B cell (primary cell): Measurements from ENCODE around the gene TMEM97. TPM values are rescaled to one million over a fixed set of nuclear protein-coding genes. Genes with fewer than 3 reads are reported as not detected.

Experiments
- ATAC-seq: fragments of 200-7000 bp; cut with Tn5 transposase; one replicate; pipeline ENCODE4 v1.10.0; 2021; ENCODE audit warnings: low read depth, mild to moderate bottlenecking, moderate number of reproducible peaks, moderate library complexity
- CTCF ChIA-PET: fragments of 350-600 bp; sonication (Branson Sonifier 250); formaldehyde crosslinking; loops from one replicate; lab custom pipeline; 2021; ENCODE audit warnings: antibody characterized with exemption, inconsistent platforms; lab: Charles Lee
- POLR2A ChIA-PET: fragments of 350-600 bp; sonication (Branson Sonifier 250); formaldehyde crosslinking; loops from one replicate; lab custom pipeline; 2021; ENCODE audit warnings: antibody characterized with exemption; lab: Charles Lee
- DNase-seq: peaks from one replicate; pipeline ENCODE4 v3.0.0; 2013
- H2AFZ ChIP-seq: 2 replicates; pipeline ENCODE4 v1.6.1; 2012; ENCODE audit warnings: mild to moderate bottlenecking, low read depth, low read length; ENCODE audit not compliant: insufficient read depth, poor library complexity, severe bottlenecking
- H3K27ac ChIP-seq, 2 donors: 1 replicate in 1 of 2; 2 replicates in 1 of 2; pipeline ENCODE4 v1.5.1; 2012 to 2013; ENCODE audit warnings: low read length in 2 of 2, mild to moderate bottlenecking in 2 of 2, moderate library complexity in 1 of 2
- H3K27me3 ChIP-seq, 4 experiments: fragments of 200-600 bp in 1 of 4; sonication (generic) in 1 of 4; replicated peaks in 1 of 4; 1 replicate in 2 of 4; 2 replicates in 2 of 4; pipeline versions ENCODE4 v1.6.1 to v1.7.0; 2013 to 2016; ENCODE audit warnings: low read length in 3 of 4, mild to moderate bottlenecking in 2 of 4, mixed read lengths in 1 of 4, moderate library complexity in 1 of 4; ENCODE audit not compliant: insufficient read depth in 4 of 4, control insufficient read depth in 3 of 4; ENCODE audit errors: control extremely low read depth in 1 of 4
- H3K36me3 ChIP-seq, 2 experiments: replicated peaks in 1 of 2; 1 replicate in 1 of 2; 2 replicates in 1 of 2; pipeline versions ENCODE4 v1.6.1 to v1.7.1; 2013; ENCODE audit warnings: low read length in 1 of 2; ENCODE audit not compliant: insufficient read depth in 2 of 2, control insufficient read depth in 1 of 2; ENCODE audit errors: control extremely low read depth in 1 of 2, extremely low read depth in 1 of 2
- H3K4me1 ChIP-seq, 2 donors: fragments of 200-600 bp in 1 of 2; sonication (generic) in 1 of 2; 1 replicate in 1 of 2; 2 replicates in 1 of 2; pipeline versions ENCODE4 v1.5.1 to v1.6.1; 2013 to 2017; ENCODE audit warnings: low read length in 2 of 2; ENCODE audit not compliant: control insufficient read depth in 2 of 2, insufficient read depth in 2 of 2
- H3K4me2 ChIP-seq: replicated peaks from 2 replicates; pipeline ENCODE3; 2012; ENCODE audit warnings: mild to moderate bottlenecking, low read depth, low read length; ENCODE audit not compliant: poor library complexity, severe bottlenecking
- H3K4me3 ChIP-seq, 5 experiments: fragments of 200-600 bp in 1 of 5; sonication (generic) in 1 of 5; 1 replicate in 3 of 5; 2 replicates in 2 of 5; pipeline versions ENCODE4 v1.5.1 to v1.7.0; 2011 to 2016; ENCODE audit warnings: low read length in 4 of 5, mild to moderate bottlenecking in 4 of 5, low read depth in 2 of 5, control low read depth in 1 of 5, moderate library complexity in 1 of 5; ENCODE audit not compliant: insufficient read depth in 1 of 5; ENCODE audit errors: control extremely low read depth in 1 of 5, extremely low read depth in 1 of 5
- H3K79me2 ChIP-seq: fragments of 200-600 bp; sonication (generic); one replicate; pipeline ENCODE4 v1.6.0; 2016; ENCODE audit warnings: low read length; ENCODE audit not compliant: control insufficient read depth, insufficient read depth
- H3K9ac ChIP-seq: fragments of 200-600 bp; sonication (generic); 2 replicates; pipeline ENCODE4 v1.6.1; 2017; ENCODE audit warnings: mild to moderate bottlenecking, low read length, moderate library complexity
- H3K9me3 ChIP-seq, 3 donors: one replicate each; pipeline versions ENCODE4 v1.6.1 to v1.7.1; 2013; ENCODE audit warnings: low read length in 2 of 3; ENCODE audit not compliant: control insufficient read depth in 2 of 3, insufficient read depth in 1 of 3; ENCODE audit errors: control extremely low read depth in 1 of 3
- H4K20me1 ChIP-seq: 2 replicates; pipeline ENCODE4 v1.6.0; 2012; ENCODE audit warnings: mild to moderate bottlenecking, low read length; ENCODE audit not compliant: insufficient read depth, control insufficient read depth, poor library complexity, severe bottlenecking
- H3K27ac Mint-ChIP-seq: one replicate; pipeline ENCODE4 v1.8.0; 2021; ENCODE audit warnings: mixed read lengths
- H3K27me3 Mint-ChIP-seq: one replicate; pipeline ENCODE4 v1.8.0; 2021; ENCODE audit warnings: mixed read lengths
- H3K4me1 Mint-ChIP-seq: one replicate; pipeline ENCODE4 v1.8.0; 2021; ENCODE audit warnings: mixed read lengths
- H3K4me3 Mint-ChIP-seq: one replicate; pipeline ENCODE4 v1.8.0; 2021; ENCODE audit warnings: mixed read lengths
- H3K9me3 Mint-ChIP-seq: one replicate; pipeline ENCODE4 v1.8.0; 2022; ENCODE audit warnings: mixed read lengths; ENCODE audit not compliant: insufficient read depth
- CTCF ChIP-seq: fragments of 200-600 bp; IDR thresholded peaks from one replicate; pipeline ENCODE4 v1.8.0; 2022; ENCODE audit warnings: antibody characterized with exemption, mild to moderate bottlenecking
- EZH2 ChIP-seq: IDR thresholded peaks from 2 replicates; pipeline ENCODE4 v1.6.1; 2012; ENCODE audit warnings: borderline replicate concordance, low read depth, mild to moderate bottlenecking, moderate library complexity, low read length; ENCODE audit not compliant: insufficient read depth, poor library complexity, severe bottlenecking
- WGBS: methylation state at CpG from one replicate; pipeline ENCODE4 v1.1.5; 2013; ENCODE audit warnings: missing lambda C conversion rate; ENCODE audit not compliant: insufficient coverage; 5-methylcytosine and 5-hydroxymethylcytosine counted together
- intact Hi-C: fragments of 100-400 bp; cut with micrococcal nuclease; formaldehyde crosslinking; loops from one replicate; pipeline ENCODE4 v1.10.0; 2022
- polyA plus RNA-seq: library from polyadenylated mRNA; depleted of rRNA; stranded (reverse); fragments of >200 nt; gene quantifications from 2 replicates; pipeline ENCODE4 v1.2.3, GENCODE V29; 2012
- total RNA-seq, 2 donors: library from RNA; stranded (reverse); fragments of 120-200 nt in 1 of 2; gene quantifications; 1 replicate in 1 of 2; 2 replicates in 1 of 2; pipeline versions ENCODE4 v1.2.3 to v1.2.4, GENCODE V29; 2013 to 2022

The TMEM97 gene
- total and polyA plus RNA-seq, 2 donors (not counting 1 experiment from before 2014, with no cell fraction given): 1.6 to 6.4 TPM

- no peak overlapping the region for H3K4me3 Mint-ChIP-seq
- WGBS: 96% methylated on average over 4 of the region's 5 CpGs
- no peaks in the 10 kb centered on the region for H3K79me2 ChIP-seq
- H2AFZ ChIP-seq: no peak overlapping the region
- TF ChIP-seq EZH2: no peak
- no peak for TF ChIP-seq CTCF
- intact Hi-C loops: no loop called here
- no peaks in the 10 kb centered on the region for H4K20me1 ChIP-seq
- H3K27ac ChIP-seq: no peak overlapping the region
- no peaks in the 10 kb centered on the region for H3K27me3 Mint-ChIP-seq
- ChIA-PET POLR2A (no interaction called here), CTCF (no interaction called here)
- H3K9ac ChIP-seq: no peak overlapping the region
- H3K9me3 ChIP-seq: no peaks in the 10 kb centered on the region
- H3K4me2 ChIP-seq: no peak overlapping the region
- peaks cover 5% of the 10 kb centered on the region for H3K4me1 Mint-ChIP-seq
- H3K4me3 ChIP-seq: no peak overlapping the region
- ATAC-seq (no peak), DNase-seq (no peak)
- H3K36me3 ChIP-seq: peaks cover 0 to 27% of the 10 kb centered on the region in 2 experiments
- no peaks in the 10 kb centered on the region for H3K4me1 ChIP-seq
- no peaks in the 10 kb centered on the region for H3K27me3 ChIP-seq
- no peaks in the 10 kb centered on the region for H3K9me3 Mint-ChIP-seq
- H3K27ac Mint-ChIP-seq: no peak overlapping the region
Measured at GRCh38 chr17:28325211-28325610, 6.2 kb downstream of the TMEM97 start.

- DNase-seq (no peak), ATAC-seq (no peak)
- no peaks in the 10 kb centered on the region for H4K20me1 ChIP-seq
- H3K27ac ChIP-seq: no peak overlapping the region
- H2AFZ ChIP-seq: no peak overlapping the region
- peaks cover 0 to 36% of the 10 kb centered on the region in 2 experiments for H3K36me3 ChIP-seq
- no peaks in the 10 kb centered on the region for H3K4me1 ChIP-seq
- H3K27ac Mint-ChIP-seq: no peak overlapping the region
- peaks cover 5% of the 10 kb centered on the region for H3K4me1 Mint-ChIP-seq
- no peak overlapping the region for H3K4me3 Mint-ChIP-seq
- no peaks in the 10 kb centered on the region for H3K27me3 ChIP-seq
- H3K9me3 Mint-ChIP-seq: no peaks in the 10 kb centered on the region
- WGBS: 98% methylated on average over 7 of the region's 7 CpGs
- intact Hi-C loops: no loop called here
- no peaks in the 10 kb centered on the region for H3K9me3 ChIP-seq
- ChIA-PET CTCF (no interaction called here), POLR2A (no interaction called here)
- no peak overlapping the region for H3K4me2 ChIP-seq
- H3K79me2 ChIP-seq: no peaks in the 10 kb centered on the region
- H3K4me3 ChIP-seq: no peak overlapping the region
- TF ChIP-seq CTCF: no peak
- no peak for TF ChIP-seq EZH2
- H3K9ac ChIP-seq: no peak overlapping the region
- H3K27me3 Mint-ChIP-seq: no peaks in the 10 kb centered on the region
Measured at GRCh38 chr17:28326114-28326513, 7.1 kb downstream of the TMEM97 start.
